ENCODE results near the gene PER2. TPM values are rescaled to one million over a fixed set of nuclear protein-coding genes. Genes with fewer than 3 reads are reported as not detected.

Gene PER2
- total RNA-seq, 1 experiment from 2014 or later: 1.7 TPM

DNA sequence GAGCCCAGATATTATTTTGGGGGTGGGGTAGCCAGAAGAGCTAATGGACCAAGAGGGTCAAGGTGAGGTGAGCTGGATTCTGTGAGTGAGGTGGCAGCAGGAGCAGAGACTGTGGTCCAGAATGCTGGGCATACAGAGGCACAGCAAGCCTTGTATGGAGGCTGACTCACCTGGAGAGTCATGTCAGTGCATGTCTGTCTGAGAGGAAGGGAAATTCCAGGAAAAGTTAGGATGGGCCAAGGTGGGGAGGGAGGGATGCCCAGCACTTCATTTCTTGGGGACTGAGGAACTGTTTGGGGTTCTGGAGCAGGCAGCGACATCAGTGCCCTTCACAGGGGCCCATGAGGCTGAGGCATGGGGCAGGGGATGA lies 21.1 kb downstream of the PER2 start:
- DNase-seq (ENCODE audit: low read depth): peak; percentile 20

DNA sequence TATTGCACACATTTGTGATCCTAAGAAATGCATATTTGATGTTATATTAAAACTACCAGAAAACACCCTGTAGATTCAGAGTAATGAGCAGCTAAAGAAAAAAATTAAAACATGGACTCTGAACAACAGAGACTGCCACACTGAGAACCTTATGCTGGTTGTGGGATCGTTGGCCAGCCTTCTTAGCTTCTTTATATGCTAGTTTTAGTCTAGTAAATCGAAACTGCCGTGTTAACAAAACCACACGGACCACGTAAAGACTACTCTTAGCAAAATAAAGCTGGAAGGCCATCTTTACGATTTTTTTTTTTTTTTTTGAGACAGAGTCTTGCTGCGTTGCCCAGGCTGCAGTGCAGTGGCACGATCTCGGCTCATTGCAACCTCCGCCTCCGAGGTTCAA lies 22.8 kb downstream of the PER2 start:
- DNase-seq (ENCODE audit: low read depth): no peak

DNA sequence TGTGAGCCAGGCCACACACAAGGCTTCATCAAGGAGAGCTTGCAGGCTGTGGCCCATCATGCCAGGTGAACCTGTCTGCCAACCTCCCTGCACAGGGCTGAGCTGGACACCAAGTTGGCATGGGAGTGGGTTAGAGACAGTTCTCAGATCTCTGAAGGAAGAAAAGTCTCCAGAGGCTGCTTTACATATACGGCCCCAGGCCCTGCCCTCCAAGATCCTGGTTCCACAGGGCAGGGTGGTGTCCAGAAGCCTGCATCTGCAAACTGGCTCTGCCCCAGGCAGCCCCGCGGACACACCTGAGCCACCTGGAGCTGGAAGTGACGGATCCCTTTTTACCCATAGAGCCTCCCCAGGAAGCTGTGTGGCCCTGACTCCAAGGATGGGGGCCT lies 24.3 kb downstream of the PER2 start:
- no peak for DNase-seq (ENCODE audit: low read depth)

DNA sequence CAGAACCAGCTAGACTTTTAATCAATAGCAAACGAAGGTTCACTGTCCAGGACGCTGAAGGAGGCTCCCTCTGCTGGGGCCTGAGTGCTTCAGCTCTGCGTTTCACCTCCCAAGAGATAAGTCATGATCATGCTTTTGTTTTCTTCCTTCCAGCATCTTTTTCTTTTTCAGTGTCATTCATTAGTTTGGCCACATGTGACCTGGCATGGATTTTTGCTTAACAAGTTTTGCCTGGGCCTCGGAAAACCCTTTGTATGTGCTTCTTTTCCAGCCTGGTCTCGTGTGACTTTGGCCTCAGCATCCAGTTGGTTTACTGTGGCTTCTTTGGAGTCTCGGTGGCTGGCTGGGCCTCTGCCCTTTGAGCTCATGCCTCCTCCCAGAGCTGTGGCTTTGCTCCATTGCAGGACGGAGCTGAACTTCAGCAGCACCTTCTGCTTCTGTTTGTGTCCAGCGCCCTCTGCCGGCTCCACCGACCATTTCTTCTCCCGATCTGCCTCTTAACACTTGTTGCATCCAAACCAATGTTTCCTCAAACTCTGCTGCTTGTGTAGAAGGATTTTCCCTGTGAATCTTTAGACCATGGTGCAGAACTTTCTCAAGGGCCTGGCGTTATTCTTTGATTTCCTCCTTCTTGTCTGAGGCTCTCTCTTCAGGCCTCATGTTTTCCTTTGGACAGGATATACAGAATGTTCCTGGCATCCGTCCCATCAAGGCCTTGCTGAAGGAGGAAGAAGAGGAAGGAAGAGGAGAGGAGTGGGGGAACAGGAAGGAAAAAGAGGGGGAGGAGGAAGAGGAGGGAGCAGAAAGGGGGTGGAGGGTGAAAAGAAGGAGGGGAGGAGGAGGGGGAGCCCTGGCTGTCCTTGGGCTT lies 25.0 kb downstream of the PER2 start:
- peak; percentile 80 for DNase-seq (ENCODE audit: low read depth)

DNA sequence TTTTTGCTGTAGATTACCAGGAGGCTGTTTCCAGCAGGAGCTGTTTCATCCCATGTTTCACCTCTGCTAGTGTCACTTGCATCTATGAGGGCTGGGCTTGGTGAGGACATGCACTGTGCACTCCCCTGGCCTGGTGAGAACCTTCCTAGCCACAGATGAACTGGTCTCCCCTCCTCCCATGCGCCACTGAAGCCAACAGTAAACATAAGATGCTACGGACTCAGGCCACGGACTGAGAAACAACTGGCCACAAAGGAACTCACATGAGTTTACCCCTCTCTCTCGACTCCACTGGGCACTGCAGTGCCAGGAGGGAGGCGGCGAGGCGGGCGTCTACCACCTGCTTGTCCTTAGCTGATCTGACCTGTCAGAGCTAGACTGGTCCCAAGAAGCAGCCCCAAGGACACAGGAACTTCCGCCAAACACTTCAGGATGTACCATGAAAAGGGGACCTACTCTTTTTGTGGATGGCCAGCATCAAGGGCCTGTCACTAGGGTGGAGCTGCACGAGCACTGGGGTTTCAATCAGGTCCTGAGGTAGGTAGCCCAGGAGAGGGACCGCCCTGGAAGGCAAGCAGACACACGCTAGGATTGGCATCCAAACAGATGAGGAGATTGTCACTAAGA lies 25.8 kb downstream of the PER2 start:
- DNase-seq (ENCODE audit: low read depth): no peak

DNA sequence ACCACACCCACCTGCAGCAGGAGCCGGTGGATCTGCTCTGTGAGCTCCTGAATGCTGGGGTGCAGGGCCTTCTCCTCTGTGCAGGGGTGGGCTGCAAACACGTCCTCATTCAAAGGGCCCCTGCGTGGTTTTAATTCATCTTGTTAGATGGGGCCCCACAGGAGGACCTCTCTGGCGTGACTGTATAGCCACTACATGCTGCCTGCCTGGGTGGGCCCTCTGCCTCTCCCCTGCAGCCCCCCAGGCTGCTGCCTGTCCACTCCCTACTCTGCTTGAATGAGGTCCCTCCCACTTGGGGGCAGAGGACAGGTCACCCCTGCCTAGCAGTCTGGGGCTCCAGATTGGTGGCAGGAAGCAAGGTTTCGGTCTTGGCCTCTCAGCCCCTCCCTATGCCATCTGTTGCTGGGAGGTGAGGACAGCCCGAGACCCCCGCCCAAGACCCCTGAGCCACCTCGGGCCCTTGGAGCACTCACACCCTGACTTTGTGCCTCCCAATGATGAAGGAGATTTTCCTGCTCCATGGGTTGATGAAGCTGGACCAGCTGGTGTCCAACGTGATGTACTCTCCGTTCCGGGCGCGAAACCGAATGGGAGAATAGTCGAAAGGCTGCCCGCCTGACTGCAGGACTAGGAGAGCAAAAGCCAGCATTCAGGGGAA lies 26.6 kb downstream of the PER2 start:
- DNase-seq (ENCODE audit: low read depth): no peak

DNA sequence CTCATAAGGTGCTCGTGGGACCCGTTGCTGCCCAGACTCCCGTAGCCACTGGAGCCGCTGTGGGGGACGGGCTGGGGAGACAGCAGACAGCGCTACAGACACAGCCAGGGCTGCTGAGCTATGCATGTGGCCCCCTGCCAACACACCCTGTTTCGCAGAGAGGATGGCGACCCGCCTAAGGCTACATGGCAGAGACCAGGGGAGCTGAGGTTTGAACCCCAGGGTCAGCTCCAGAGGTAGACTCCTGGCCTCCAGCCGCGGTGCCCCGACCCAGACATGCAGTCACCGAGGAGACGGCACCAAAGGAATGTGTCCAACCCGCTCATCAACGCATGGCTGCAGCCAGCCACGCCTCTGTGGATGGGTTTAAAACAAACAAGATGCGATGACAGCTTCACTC lies 27.5 kb downstream of the PER2 start:
- DNase-seq (ENCODE audit: low read depth): no peak

DNA sequence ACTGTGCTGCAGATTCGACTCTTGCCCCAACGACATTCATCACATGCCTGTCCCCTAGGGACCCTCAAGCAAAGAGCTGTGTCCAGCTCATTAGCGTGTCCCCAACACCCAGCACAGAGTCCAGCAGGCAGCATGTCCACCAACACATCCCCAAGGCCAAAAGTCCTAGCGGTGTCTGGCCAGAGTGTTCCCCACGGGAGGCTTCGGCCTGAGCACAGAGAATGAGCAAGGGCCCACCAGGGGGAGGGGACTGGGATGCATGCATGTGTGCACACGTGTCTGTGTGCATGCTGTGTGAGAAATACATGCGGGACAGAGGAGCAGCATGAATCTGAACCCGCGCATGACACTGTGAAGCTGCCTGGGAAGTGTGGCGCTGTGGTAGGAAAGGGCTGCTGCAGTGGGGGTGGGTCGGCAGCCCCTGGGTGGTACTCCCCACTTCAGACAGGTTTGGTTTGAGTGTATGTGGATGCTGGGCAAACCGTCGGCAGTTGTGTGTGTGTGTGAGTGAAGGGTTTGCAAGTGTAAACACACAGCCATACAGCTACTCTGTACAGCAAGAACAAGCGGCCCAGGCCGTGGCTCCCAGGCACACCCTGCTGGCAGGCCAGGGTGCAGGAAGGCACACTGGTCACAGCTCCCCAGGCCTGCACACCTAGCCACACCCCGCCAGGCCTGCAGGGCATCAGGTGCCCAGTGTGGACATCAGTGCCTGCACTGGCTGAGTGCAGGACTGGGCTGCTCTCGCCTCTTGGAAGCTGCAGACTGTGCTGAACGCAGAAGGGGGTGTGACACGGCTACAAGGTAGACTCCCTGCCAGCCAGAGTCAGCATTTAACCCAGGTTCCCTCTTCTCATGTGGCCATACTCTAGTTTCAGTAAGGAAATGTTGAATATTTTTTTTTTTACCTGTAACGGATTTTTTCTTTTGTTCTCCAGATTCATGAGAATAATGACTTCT lies 29.1 kb downstream of the PER2 start:
- no peak for DNase-seq (ENCODE audit: low read depth)

DNA sequence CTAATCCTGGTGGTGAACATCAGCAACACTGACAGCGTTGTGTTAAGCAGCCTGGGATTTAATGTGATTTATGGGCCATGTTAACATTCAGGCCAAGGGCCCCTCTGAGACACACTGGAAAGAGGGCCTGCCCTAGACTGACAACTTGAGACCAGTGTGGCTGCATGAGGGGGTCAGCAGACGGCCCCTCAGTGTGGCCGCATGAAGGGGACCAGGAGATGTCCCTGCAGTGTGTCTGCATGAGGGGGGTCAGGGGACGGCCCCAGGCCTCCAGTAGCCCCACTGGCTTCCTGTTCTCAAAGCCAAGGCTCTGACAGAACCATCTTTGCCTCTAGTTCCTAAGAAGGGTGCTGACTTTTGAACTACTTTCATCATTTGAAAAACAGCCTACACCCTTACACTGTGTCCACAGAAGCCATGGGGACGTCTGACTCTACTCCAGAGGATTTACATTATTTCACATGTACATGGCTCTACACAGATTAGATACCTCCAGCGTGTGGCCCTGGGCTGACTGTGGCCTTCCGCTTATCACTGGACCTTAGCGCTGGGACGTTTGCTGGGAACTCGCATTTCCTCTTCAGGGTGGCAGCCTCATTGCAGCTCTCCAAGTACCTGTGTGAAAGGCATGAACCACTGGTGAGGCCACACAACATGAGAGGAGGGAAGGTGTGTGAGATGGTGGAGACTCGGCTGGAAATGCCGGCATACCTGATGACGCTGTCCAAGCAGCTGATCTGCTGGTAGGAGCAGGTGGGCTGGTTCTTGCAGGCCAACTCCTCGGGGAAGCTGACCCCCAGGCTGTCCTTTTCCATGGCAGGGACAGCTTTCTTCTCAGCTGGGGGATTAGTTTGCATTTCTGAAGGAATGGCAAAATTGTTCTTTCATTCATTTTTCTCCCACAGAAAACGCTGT lies 30.4 kb downstream of the PER2 start:
- no peak for DNase-seq (ENCODE audit: low read depth)

DNA sequence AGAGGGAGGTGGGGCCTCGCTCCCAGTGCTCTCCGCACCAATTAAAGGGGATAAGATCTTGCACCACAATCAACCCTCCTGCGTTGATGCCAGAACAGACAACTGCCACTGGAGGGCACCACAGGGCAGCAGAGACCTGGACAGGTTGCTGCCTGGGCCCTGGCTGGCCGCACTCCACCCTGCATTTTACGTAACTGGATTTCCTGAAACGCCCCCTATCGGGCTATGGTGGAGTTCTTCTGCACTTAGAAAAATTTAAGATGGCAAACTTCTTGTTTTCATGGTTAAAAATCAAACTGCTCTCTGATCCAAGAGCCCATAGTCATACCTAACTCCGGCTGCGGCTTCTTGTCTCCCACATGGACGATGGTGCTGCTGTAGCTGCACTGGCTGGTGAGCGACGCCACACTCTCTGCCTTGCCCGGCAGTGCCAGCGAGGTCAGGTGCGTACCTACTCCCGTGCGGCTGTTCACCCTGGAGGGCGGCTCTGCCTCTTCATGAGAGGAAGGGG lies 31.8 kb downstream of the PER2 start:
- DNase-seq (ENCODE audit: low read depth): peak; percentile 89

DNA sequence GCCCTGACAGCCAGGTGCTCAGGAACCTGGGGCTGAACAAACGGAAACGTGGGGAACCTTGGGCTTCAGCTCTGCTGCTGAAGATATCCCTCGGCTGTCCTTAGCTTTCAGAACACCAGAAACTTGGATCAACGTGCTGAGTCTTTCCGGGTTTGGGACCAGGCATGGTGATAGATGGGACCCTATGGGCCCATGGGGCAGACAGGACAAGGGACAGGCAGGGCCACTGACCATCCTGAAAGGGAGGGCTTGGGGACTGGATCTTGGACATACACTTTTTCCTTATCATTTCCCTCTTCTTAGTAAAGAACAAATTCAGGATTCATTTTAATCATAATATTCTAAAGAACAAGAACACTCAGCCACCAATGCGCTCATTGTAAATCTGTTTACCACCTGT lies 32.3 kb downstream of the PER2 start:
- DNase-seq (ENCODE audit: low read depth): no peak

DNA sequence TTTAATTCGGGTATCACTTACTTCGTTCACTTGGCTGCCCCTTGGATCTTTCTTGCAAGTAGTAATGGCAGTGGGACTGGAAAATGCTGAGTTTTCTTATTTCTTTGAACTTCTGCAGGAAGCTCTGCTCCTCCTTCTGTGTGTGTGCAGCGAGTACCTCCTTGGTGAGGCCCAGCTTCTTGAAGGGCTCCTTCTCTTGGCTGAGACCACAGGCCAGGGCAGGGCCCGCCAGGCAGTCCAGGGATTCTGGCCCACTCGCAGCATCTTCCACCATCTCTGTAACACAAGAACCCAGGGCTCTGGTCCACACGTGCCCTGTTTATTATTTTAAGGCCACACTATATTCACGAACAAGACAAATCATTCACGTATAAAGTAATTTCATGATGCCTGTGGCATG lies 32.8 kb downstream of the PER2 start:
- DNase-seq (ENCODE audit: low read depth): no peak

DNA sequence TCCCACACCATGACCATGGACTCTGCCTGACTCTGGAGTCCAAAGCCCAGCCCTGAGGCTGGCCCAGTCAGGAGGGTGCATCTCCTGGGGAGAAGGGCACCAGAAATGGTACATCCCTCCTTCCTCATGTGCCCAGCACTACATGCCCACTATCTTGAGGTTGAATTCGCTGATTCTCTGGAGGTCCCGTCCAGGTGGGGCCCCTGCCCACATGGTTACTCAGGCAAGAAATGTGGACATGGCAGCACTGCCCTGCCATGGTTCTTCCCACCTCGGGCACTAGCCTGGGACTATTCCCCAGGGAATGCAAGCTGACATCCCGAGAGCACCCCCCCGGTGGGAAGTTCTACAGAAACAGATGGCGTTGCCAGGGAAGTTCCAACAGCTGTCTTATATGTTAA lies 33.3 kb downstream of the PER2 start:
- no peak for DNase-seq (ENCODE audit: low read depth)

DNA sequence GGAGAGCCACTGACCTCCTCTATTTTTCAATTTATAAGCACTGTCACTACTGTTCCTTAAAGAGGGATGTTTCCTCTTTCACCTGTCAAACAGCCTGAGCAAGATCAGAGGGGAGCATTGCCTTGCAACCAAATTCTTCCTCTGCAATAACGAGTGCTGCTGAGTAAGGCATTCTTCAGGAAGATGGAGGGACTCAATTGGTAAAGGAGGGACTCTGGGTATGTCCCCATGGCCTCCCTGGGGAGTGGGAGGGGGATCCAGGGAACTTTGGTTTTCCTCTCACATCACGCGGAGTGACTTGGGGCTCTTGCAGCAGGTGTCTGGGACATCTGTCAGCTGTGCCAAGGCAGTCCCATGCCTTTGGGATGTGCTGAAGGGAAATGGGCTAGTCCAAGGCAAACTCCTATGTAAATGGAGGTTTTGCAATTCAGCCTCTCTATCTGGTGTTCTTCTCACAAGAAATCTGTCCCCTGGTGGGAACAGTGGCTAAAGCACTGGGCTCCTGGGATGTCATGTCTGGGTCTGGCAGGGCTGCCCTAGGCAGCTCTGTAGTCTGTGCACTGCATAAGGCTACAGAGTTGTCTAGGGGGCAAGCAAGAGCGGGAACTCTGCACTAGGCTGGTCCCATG lies 34.2 kb downstream of the PER2 start:
- no peak for DNase-seq (ENCODE audit: low read depth)

DNA sequence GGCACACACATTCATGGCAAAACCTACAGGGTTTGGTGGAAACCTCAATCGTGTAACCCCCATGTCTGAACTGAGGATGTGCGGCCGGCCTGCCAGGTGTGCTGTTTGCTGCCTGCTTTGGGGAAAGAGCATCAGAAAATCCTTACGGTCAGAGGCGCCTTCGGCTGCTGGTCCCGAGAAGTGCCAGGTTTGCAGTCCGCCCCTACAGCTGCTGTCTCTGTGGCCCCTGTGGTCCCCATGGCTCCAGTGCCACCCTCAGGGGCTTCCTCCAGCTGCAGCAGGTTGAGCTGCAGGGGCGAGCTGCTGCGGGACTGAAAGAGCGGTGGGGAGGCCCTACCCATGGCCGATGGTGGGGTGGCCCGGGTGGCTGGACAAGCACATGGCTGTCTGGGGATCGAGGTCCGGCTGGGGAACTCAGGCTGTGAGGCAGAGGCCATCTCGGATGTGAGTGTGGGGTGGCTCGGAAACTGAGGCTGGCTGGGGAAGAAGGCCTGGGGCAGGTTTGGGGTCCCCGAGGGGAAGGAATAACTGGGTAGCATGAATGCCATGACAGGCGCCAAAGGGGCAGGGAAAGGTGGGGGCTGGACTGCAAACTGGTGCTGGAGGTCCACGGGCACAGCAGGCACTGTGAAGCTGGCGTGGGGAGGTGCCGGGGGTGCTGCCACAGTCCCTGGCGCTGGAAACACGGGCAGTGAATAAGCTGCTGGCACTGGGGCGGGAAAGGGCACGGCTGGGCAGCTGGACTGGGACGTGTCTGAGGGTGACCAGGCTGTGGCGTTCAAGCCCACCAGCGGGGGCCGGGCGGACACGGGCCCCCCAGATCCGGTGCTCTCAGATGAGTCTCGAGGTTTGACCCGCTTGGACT lies 35.4 kb downstream of the PER2 start:
- DNase-seq (ENCODE audit: low read depth): no peak

DNA sequence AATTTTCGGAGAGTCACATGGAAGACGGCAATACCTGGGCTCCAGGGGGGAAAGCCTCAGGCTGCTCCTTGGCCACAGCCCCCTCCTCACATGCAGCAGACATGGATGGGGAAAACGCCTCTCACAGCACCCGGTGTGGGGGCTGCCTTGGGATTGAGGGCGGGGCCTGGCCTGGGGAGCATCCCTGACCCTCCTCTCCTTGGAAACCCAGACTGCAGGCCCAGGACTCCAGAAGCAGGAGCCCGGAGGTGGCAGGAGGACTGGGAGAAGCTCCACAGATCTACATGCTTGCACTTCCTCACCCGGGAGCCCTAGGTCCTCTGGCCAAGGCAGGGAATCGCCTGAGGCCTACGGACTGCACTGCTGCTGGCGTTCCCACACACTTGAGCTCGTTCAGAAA lies 36.4 kb downstream of the PER2 start:
- no peak for DNase-seq (ENCODE audit: low read depth)

DNA sequence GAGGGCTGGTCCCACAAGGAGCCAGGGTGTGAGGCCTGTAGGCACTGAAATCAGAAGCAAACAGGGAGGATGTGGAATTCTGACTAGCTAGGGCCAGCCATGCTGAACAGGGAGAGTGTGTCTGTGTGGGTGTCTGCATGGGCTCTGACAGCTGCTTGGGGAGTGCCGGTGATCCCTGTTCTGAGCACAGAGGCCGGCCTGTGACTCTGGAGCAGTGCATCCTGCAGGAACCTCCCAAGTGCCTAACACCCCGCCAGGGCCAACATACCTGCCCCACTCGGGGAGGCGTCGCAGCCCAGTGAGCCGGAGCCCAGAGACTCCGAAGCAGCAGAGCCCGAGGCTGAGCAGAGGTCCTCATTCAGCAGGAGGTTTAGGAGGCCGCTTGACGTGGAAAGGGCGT lies 37.1 kb downstream of the PER2 start:
- no peak for DNase-seq (ENCODE audit: low read depth)

DNA sequence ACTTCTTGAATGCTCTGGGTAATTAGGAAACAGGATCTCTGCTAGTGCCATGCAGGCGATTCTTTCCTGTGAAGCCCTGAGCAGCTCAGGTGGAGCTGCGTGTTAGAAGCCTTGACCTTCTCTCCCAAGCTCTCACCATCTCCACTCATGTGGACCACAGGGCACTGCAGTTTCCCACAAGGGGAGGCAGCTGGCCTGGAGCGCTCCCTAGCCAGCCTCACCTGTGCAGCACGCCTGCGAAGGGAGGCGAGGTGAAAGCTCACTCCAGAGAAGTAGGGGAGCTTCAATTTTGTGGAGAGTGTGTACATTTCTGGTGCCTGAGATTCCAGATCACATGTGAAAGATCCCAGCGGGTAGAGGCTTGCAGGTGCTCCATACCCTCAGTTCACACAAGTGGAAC lies 37.5 kb downstream of the PER2 start:
- DNase-seq (ENCODE audit: low read depth): no peak

DNA sequence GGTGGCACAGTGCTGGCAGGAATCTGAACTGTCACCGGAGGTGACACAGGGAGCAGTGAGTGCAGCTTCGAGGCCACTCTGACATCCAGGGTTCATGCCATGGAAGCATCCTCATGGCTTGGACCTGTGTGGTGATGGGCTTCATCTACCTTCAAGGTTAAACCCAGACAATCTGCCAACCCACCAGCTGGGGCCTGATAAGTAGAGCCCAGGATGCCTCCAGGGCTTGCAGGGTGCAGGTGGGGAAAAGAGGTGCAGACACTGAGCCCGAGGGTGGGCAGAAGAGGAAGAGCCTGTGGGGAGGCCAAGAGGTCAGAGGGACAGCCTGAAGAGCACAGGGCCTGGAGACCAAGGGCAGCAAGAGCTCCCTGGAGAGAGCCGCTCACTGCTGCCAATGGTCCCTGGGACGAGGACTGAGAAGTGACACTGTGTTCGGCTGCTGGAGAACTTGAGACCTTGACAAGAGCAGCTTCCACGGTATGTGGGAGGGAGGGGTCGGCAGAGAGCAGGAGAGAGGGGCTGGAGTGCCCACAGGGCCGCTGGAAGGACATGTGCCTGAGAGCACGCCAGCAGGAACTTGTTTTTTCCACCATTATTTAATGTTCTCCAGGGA lies 40.5 kb downstream of the PER2 start:
- no peak for DNase-seq (ENCODE audit: low read depth)
